C4-2B (cell line): ENCODE measurements around the gene PTPRA.

Experiments
- H3K27ac ChIP-seq: fragments of 450-650 bp; 2 replicates; pipeline ENCODE4 v1.5.1; 2017
- ZFX ChIP-seq: fragments of 450-650 bp; IDR thresholded peaks from 2 replicates; pipeline ENCODE4 v1.6.1; 2017
- TF ChIP-seq, protein P1 (sequence below): fragments of 450-650 bp; conservative IDR thresholded peaks from 2 replicates; pipeline ENCODE4 v1.5.1; 2017; ENCODE audit warnings: mild to moderate bottlenecking

The PTPRA gene

DNA sequence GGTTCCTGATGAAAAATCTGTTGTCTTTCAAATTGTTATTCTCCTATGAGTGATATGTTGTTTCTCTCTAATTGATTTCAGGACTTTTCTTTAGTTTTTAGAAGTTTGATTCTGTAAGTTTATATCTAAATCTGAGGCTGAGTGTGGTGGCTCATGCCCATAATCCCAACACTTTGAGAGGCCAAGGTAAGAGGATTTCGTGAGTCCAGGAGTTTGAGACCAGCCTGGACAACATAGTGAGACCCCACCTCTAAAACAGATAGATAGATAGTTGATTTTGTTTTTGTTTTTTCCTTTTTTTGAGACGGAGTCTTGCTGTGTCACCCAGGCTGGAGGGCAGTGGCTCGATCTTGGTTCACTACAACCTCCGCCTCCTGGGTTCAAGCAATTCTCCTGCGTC, 64.6 kb downstream of the PTPRA start:
- H3K27ac ChIP-seq: no peak overlapping the region
- TF ChIP-seq, protein P1, sequence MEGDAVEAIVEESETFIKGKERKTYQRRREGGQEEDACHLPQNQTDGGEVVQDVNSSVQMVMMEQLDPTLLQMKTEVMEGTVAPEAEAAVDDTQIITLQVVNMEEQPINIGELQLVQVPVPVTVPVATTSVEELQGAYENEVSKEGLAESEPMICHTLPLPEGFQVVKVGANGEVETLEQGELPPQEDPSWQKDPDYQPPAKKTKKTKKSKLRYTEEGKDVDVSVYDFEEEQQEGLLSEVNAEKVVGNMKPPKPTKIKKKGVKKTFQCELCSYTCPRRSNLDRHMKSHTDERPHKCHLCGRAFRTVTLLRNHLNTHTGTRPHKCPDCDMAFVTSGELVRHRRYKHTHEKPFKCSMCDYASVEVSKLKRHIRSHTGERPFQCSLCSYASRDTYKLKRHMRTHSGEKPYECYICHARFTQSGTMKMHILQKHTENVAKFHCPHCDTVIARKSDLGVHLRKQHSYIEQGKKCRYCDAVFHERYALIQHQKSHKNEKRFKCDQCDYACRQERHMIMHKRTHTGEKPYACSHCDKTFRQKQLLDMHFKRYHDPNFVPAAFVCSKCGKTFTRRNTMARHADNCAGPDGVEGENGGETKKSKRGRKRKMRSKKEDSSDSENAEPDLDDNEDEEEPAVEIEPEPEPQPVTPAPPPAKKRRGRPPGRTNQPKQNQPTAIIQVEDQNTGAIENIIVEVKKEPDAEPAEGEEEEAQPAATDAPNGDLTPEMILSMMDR: no peak
- TF ChIP-seq ZFX: no peak

DNA sequence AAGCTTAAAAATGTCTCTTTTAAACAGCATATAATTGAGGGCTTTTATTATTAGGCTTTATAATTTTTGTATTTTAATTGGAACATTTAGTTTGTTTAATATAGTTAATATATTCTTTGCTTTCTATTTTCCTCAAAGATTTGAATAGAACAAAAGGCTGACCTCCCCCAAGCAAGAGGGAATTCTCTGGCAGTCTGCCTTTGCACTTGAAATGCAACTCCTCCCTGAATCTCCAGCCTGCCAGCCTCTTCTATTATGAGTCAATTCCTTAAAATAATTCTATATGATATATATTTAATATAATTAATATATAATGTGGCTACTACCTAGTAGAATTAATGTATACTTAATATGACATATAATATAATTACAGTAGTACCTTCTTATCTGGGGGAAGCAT, 69.2 kb downstream of the PTPRA start:
- H3K27ac ChIP-seq: no peak overlapping the region
- no peak for TF ChIP-seq ZFX
- TF ChIP-seq, protein P1: no peak

DNA sequence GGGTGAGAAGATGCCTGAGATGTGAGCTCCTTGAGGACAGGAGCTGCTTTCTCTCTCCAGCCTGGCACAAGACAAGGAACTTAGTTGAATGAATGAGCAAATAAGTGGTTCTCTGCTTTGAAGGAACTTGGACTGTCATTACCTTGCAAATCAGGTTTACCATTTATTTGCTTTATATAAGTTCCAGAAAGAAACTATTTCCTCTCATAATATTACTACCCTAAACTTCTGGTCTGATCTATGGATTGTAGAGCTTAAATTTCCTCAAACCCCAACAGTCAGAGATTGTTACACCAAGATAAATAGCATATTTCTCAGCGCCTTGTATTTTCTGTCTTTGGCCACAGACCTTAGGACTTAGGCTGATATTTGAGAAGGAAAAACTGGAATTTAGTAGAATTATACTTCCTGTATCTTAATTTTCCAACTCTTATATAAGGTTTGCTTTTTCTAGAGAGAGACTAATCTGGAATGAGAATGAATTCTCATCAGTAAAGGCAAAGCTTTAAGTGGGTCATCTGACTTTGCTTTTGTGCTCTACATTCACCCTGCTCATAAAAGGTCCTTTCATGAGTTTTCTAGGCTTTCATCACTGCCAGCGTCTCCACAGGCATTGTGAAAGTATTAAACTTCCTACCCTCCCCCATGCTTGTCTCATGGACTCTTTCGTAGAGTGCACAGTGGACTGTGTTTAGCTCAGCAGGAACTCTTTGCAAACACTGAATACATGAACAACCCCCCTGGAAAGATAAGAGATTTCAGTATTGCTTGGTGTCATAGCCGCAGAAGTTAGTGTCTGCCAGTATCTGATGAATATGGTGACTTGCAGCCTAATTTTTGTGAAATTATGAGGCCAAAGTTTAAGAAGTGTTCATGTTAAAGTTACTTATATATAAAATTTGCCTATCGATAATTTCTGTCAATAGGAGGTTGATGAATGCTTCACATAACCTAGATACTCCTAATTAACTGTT, 74.0 kb downstream of the PTPRA start:
- no peak overlapping the region for H3K27ac ChIP-seq
- TF ChIP-seq ZFX: no peak
- TF ChIP-seq, protein P1: no peak

DNA sequence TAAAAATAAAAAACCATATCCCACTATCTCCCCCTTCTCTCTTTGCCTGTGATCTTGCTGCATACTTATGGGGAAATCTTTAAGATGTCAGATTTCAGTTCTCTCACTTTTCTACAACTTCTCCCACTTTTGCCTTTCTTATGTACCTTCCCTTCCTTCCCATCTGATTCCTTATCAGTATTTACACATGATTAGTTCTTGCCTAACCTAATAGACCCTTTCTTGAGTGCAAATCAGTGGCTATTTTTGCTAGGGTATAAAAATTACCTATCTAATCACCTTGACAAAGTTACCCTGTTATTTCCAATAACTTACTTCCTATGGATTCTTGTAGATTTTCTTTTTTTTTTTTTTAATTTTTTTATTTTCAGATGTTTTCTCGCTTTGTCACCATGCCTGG, 75.7 kb downstream of the PTPRA start:
- H3K27ac ChIP-seq: no peak overlapping the region
- no peak for TF ChIP-seq ZFX
- TF ChIP-seq, protein P1: no peak

DNA sequence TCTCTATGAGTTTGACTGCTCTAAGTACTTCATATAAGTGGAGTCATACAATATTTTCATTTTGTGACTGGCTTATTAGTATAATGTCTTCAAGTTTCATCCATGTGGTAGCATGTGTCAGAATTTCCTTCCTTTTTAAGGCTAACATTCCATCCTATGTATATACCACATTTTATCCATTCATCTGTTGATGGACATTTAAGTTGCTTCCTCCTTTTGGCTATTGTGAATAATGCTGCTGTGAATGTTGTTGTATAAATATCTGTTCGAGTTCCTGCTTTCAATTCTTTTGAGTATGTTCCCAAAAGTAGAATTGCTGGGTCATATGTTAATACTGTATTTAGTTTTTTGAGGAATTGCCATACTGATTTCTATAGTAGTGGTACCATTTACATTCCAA, 79.5 kb downstream of the PTPRA start:
- H3K27ac ChIP-seq: no peak overlapping the region
- no peak for TF ChIP-seq ZFX
- TF ChIP-seq, protein P1: no peak

DNA sequence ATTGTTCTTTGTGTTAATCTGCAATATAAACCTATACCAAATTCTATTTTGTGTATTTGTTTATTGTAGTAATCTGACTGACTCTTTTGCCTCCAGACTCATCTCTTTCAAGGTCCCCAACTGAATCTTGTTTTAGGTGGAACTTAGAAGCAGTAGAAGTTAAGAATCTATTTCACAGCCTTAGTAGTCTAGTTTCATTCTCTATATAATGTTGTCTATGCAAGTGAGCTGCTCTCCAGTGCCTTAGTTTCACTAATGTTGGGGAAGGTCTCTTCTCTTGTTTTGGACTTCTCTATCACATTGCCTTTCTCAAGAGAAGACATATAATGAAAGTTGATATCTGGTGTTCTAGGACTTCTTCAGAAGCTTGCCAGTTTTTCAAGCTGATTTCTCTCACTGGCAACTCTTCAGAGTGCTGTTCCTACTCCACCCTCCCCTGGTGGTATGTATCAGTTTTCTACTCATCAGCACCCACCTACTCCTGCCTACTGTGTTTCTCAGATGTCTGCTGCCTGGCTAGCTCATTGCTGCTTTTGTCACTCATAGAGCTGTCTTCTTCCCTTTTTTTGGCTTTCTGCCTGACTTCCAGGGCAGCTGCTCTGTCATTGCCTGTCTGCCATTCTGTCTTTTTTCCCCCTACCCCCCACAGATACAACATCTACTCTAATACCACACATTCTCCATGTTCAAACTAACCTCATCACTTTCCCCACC, 82.1 kb downstream of the PTPRA start:
- TF ChIP-seq, protein P1: no peak
- TF ChIP-seq ZFX: no peak
- no peak overlapping the region for H3K27ac ChIP-seq

DNA sequence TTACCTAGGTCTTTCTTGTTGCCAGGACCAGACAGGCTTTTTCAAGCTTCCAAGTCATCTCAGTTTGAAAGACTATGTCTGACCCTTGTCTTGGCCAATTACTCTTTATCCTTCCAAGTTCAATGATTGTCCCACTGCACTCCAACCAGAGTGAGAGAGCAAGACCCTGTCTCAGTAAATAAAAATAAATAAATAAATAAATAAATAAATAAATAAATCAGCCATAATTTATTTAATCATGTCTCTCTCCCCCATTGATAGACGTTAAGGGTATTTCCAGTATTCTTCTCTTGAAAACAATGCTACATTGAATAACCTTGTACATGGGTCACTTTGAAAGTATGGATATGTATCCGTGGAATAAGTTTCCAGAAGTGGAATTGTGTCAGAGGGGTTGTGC, 83.2 kb downstream of the PTPRA start:
- no peak overlapping the region for H3K27ac ChIP-seq
- TF ChIP-seq, protein P1: no peak
- no peak for TF ChIP-seq ZFX
